GM21360 (cell line): ENCODE measurements around the gene CD79B.
"Not testable (repeated sequence)": the region's sequence is repeated elsewhere in the genome, so short reads cannot be mapped to it uniquely, and the experiment has no call there.

Experiments
- ATAC-seq: cut with Tn5 transposase; IDR thresholded peaks from one replicate; pipeline ENCODE4 v1.9.1; 2021; ENCODE audit warnings: mild to moderate bottlenecking, moderate library complexity; ENCODE audit not compliant: unreplicated experiment

CD79B gene

GRCh38 chr17:63881935-63882601, 50.1 kb downstream of the CD79B start, which contains the start of gene GH2:
TSS of gene GH2 (minus strand) at chr17:63881944. CDS start at chr17:63881801, 143 bp downstream.
- ATAC-seq = no peak

DNA sequence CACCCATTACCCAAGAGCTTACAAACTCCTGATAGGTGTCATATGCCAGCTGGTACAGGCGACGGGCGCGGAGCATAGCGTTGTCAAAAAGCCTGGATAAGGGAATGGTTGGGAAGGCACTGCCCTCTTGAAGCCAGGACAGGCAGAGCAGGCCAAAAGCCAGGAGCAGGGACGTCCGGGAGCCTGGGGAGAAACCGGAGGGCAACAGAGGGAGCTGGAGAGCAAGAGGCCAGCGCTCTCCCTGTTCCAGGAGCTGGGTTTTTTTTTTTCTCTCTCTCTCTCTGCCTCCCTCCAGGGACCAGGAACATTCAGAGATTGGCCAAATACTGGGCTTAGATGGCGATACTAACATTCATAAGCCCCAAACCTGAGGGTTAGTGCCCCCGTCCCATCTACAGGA, 50.8 kb downstream of the CD79B start:
- not testable (repeated sequence) for ATAC-seq

DNA sequence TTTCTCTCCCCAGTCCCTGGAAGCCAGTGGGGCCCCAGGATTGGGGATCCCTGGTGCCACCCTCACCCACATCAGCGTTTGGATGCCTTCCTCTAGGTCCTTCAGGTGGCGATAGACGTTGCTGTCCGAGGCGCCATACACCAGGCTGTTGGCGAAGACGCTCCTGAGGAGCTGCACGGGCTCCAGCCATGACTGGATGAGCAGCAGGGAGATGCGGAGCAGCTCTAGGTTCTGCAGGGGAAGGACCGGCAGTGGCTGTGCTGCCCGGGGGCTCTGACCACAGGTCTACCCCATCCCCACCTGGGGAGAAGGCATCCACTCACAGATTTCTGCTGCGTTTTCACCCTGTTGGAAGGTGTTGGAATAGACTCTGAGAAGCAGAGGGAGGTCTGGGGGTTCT, 51.4 kb downstream of the CD79B start:
- no peak for ATAC-seq
